ENCODE measurements around the gene GATM. TPM values are rescaled to one million over a fixed set of nuclear protein-coding genes. Genes with fewer than 3 reads are reported as not detected.

Gene GATM
- total RNA-seq, 2 donors from 2014 or later: 35.2 to 83.4 TPM

GRCh38 chr15:45343258-45343860 is 35.0 kb downstream of the GATM start:
- Histone ChIP-seq H3K36me3 (ENCODE audit: control insufficient read depth, insufficient read depth, low read length) (no peaks in the 10 kb centered on the region), H3K27me3 (ENCODE audit: control insufficient read depth, insufficient read depth, low read length, poor library complexity, severe bottlenecking) (no peaks in the 10 kb centered on the region), H3K9me3 (ENCODE audit: control insufficient read depth, low read length) (no peaks in the 10 kb centered on the region), H3K4me3 (ENCODE audit: low read length) (no peak overlapping the region), H3K27ac (ENCODE audit: low read depth, low read length) (no peak overlapping the region), H3K9ac (ENCODE audit: extremely low read depth, low read length, poor library complexity, severe bottlenecking) (no peak overlapping the region), H3K4me1 (ENCODE audit: control insufficient read depth, insufficient read depth, low read length) (peaks cover 13% of the 10 kb centered on the region)
- Mint-ChIP-seq H3K27ac (no peak overlapping the region), H3K4me1 (peaks cover 52% of the 10 kb centered on the region), H3K36me3 (ENCODE audit: low read depth) (no peaks in the 10 kb centered on the region), H3K9me3 (peaks cover 2% of the 10 kb centered on the region), H3K27me3 (ENCODE audit: insufficient read depth) (peaks cover 4% of the 10 kb centered on the region), H3K4me3 (no peak overlapping the region)
- WGBS, 2 experiments (ENCODE audit: insufficient coverage in 1 of 2, insufficient read length in 1 of 2): 50 to 61% methylated on average over 2 of the region's 2 CpGs
- DNase-seq: no peak
- TF ChIP-seq CTCF (conservative IDR thresholded peaks at IDR 0.05): no peak

GRCh38 chr15:45341790-45342189 is 36.6 kb downstream of the GATM start:
- no peaks in the 10 kb centered on the region for H3K27me3 ChIP-seq (ENCODE audit: control insufficient read depth, insufficient read depth, low read length, poor library complexity, severe bottlenecking)
- peaks cover 3% of the 10 kb centered on the region for H3K9me3 Mint-ChIP-seq
- 83 to 94% methylated on average over 3 of the region's 4 CpGs for WGBS, 2 experiments (ENCODE audit: insufficient coverage in 1 of 2, insufficient read length in 1 of 2)

GRCh38 chr15:45340429-45340828 is 37.9 kb downstream of the GATM start:
- peaks cover 38% of the 10 kb centered on the region for H3K4me1 Mint-ChIP-seq
- H3K27ac ChIP-seq (ENCODE audit: low read depth, low read length): no peak overlapping the region
- peaks cover 3% of the 10 kb centered on the region for H3K9me3 Mint-ChIP-seq
- no peak overlapping the region for H3K9ac ChIP-seq (ENCODE audit: extremely low read depth, low read length, poor library complexity, severe bottlenecking)
- 94 to 100% methylated on average over 1 to 3 of the region's 3 CpGs for WGBS, 2 experiments (ENCODE audit: insufficient coverage in 1 of 2, insufficient read length in 1 of 2)
- H3K4me3 ChIP-seq (ENCODE audit: low read length): no peak overlapping the region
- no peaks in the 10 kb centered on the region for H3K36me3 Mint-ChIP-seq (ENCODE audit: low read depth)
- H3K27me3 ChIP-seq (ENCODE audit: control insufficient read depth, insufficient read depth, low read length, poor library complexity, severe bottlenecking): no peaks in the 10 kb centered on the region
- no peak for DNase-seq
- H3K9me3 ChIP-seq (ENCODE audit: control insufficient read depth, low read length): no peaks in the 10 kb centered on the region
- no peaks in the 10 kb centered on the region for H3K36me3 ChIP-seq (ENCODE audit: control insufficient read depth, insufficient read depth, low read length)
- H3K4me3 Mint-ChIP-seq: no peak overlapping the region
- H3K4me1 ChIP-seq (ENCODE audit: control insufficient read depth, insufficient read depth, low read length): peaks cover 13% of the 10 kb centered on the region
- TF ChIP-seq CTCF (conservative IDR thresholded peaks at IDR 0.05): no peak
- no peak overlapping the region for H3K27ac Mint-ChIP-seq
- H3K27me3 Mint-ChIP-seq (ENCODE audit: insufficient read depth): no peaks in the 10 kb centered on the region

More at GRCh38 chr15:45341790-45342189, 36.6 kb downstream of the GATM start:
- Histone ChIP-seq H3K9ac (ENCODE audit: extremely low read depth, low read length, poor library complexity, severe bottlenecking) (no peak overlapping the region), H3K4me1 (ENCODE audit: control insufficient read depth, insufficient read depth, low read length) (peaks cover 13% of the 10 kb centered on the region), H3K4me3 (ENCODE audit: low read length) (no peak overlapping the region), H3K27ac (ENCODE audit: low read depth, low read length) (no peak overlapping the region), H3K36me3 (ENCODE audit: control insufficient read depth, insufficient read depth, low read length) (no peaks in the 10 kb centered on the region), H3K9me3 (ENCODE audit: control insufficient read depth, low read length) (no peaks in the 10 kb centered on the region)
- H3K4me1 Mint-ChIP-seq: peaks cover 47% of the 10 kb centered on the region
- no peaks in the 10 kb centered on the region for H3K36me3 Mint-ChIP-seq (ENCODE audit: low read depth)
- TF ChIP-seq CTCF (conservative IDR thresholded peaks at IDR 0.05): no peak
- DNase-seq: no peak
- no peaks in the 10 kb centered on the region for H3K27me3 Mint-ChIP-seq (ENCODE audit: insufficient read depth)
- H3K27ac Mint-ChIP-seq: no peak overlapping the region
- no peak overlapping the region for H3K4me3 Mint-ChIP-seq
